Ovary (tissue), 3 donors: Measurements from ENCODE around the gene CMIP.

Experiments
- CTCF ChIP-seq, 3 donors: fragments of 450-650 bp in 2 of 3; fragments of 200-600 bp in 1 of 3; IDR thresholded peaks; one replicate each; pipeline versions ENCODE4 v1.5.1 to v1.8.0; 2016 to 2022; ENCODE audit warnings: antibody characterized with exemption in 3 of 3, mild to moderate bottlenecking in 1 of 3
- POLR2A ChIP-seq: fragments of 450-650 bp; IDR thresholded peaks from one replicate; pipeline ENCODE4 v1.6.1; 2017; ENCODE audit warnings: antibody characterized with exemption, mild to moderate bottlenecking, moderate library complexity
- donor health status: DM: no; HTN: no; CAD: no.

- TF ChIP-seq POLR2A, result no peak
- no peak for TF ChIP-seq CTCF (IDR thresholded peaks at IDR 0.05)
Measured at GRCh38 chr16:81455006-81455405, 10.4 kb downstream of the CMIP start.
